Prostate gland (tissue), 2 donors: Measurements from ENCODE around the gene CD9.

Experiments used
- CTCF ChIP-seq, 4 experiments: fragments of 200-600 bp in 2 of 4; fragments of 450-650 bp in 2 of 4; sonication (generic) in 2 of 4; IDR thresholded peaks; 1 replicate in 3 of 4; 2 replicates in 1 of 4; pipeline ENCODE4 v1.5.1; 2016 to 2019; ENCODE audit warnings: antibody characterized with exemption in 4 of 4, mild to moderate bottlenecking in 2 of 4, moderate library complexity in 2 of 4
- POLR2A ChIP-seq: fragments of 450-650 bp; IDR thresholded peaks from one replicate; pipeline ENCODE4 v1.6.1; 2016; ENCODE audit warnings: antibody characterized with exemption, mild to moderate bottlenecking

GRCh38 chr12:6198051-6198450 lies 2.1 kb upstream of the CD9 start:
- TF ChIP-seq CTCF (IDR thresholded peaks at IDR 0.05): no peak
- TF ChIP-seq POLR2A: no peak
